GM10248 (cell line): ENCODE results near the gene SARS2.

Experiments
- CTCF ChIA-PET: fragments of 300-600 bp; sonication (Branson Sonifier 250); formaldehyde crosslinking; extraction: SDS; loops from one replicate; lab custom pipeline; 2021; ENCODE audit warnings: antibody characterized with exemption; lab: Yijun Ruan, JAX
- POLR2A ChIA-PET: fragments of 350-650 bp; sonication (Branson Sonifier 250); formaldehyde crosslinking; extraction: SDS; loops from one replicate; lab custom pipeline; 2020; ENCODE audit warnings: antibody characterized with exemption; lab: Yijun Ruan, JAX
- DNase-seq: peaks from one replicate; pipeline ENCODE4 v3.0.0; 2012; ENCODE audit errors: extremely low spot score
- TF ChIP-seq, protein P1 (sequence below): IDR thresholded peaks from 2 replicates; pipeline ENCODE4 v1.5.1; 2012; ENCODE audit warnings: mild to moderate bottlenecking, low read depth; ENCODE audit errors: extremely low read depth, missing control alignments, control extremely low read depth

Gene SARS2

DNA sequence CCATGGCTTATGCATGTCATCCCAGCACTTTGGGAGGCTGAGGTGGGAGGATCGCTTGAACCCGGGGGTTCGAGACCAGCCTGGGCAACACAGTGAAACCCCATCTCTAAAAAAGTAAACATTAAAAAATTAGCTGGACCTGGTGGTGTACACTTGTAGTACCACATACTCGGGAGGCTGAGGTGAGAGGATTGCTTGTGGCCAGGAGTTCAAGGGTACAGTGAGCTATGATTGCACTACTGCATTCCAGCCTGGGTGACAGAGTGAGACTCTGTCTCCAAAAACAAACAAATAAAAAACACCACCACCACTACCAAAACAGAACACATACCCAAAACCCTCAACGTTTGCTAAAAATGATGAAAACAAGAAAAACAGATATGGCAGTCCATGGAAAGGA lies 29.1 kb upstream of the SARS2 start:
- ChIA-PET POLR2A (no interaction called here), CTCF (interaction anchor here (0.7 to 4.9 kb wide), 6 partner anchors 8 to 94 kb away, joined by 3 to 29 read pairs (median 4); no protein-coding TSS in a partner anchor)
- TF ChIP-seq, protein P1, sequence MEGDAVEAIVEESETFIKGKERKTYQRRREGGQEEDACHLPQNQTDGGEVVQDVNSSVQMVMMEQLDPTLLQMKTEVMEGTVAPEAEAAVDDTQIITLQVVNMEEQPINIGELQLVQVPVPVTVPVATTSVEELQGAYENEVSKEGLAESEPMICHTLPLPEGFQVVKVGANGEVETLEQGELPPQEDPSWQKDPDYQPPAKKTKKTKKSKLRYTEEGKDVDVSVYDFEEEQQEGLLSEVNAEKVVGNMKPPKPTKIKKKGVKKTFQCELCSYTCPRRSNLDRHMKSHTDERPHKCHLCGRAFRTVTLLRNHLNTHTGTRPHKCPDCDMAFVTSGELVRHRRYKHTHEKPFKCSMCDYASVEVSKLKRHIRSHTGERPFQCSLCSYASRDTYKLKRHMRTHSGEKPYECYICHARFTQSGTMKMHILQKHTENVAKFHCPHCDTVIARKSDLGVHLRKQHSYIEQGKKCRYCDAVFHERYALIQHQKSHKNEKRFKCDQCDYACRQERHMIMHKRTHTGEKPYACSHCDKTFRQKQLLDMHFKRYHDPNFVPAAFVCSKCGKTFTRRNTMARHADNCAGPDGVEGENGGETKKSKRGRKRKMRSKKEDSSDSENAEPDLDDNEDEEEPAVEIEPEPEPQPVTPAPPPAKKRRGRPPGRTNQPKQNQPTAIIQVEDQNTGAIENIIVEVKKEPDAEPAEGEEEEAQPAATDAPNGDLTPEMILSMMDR = no peak
- DNase-seq = no peak

GRCh38 chr19:38958301-38958700 lies 27.7 kb upstream of the SARS2 start:
- DNase-seq = no peak
- ChIA-PET CTCF (interaction anchor here (0.9 to 2.0 kb wide), 3 partner anchors 14 to 80 kb away, joined by 3 to 5 read pairs (median 5); partner anchors contain the start of genes MRPS12 and SARS2), POLR2A (no interaction called here)
- TF ChIP-seq, protein P1 = no peak

DNA sequence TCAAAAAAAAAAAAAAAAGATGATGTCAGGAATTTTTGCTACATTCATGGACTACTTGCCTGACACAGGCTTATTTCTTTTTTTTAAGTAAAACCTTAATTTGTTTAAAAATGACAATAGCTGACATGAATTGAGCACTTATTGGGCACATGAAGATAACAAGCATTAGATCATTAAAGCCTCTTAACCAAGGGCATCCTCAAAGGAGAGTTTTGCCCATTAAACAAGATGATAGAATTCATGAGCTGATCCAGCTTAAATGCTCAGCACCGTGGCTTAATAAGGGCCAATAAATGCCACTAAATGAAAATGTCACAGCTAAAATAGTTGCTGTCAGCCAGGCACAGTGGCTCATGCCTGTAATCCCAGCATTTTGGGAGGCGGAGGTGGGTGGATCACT lies 25.7 kb upstream of the SARS2 start:
- POLR2A ChIA-PET = no interaction called here
- TF ChIP-seq, protein P1 = no peak
- CTCF ChIA-PET = no interaction called here
- DNase-seq = no peak

DNA sequence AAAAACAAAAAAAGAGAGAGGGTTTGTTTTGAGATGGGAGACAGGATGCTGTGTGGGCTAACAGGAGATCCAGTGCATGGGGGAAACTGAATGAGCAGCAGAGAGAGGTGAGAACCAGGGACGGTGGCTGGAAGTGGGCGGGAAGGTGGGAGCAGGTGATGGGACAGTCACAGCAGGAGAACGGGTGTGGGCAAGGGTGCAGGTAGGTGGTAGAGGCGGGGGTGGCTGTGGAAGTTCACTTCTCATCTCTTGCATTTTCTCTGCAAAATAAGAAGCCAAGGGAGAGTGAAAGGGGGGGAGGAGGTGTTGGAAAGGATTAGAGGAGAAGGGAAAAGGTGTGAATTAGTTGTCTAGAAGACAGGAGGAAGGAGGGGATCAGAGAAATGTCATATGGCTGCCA lies 23.1 kb upstream of the SARS2 start:
- TF ChIP-seq, protein P1 = no peak
- CTCF ChIA-PET = interaction anchor here (0.6 to 3.2 kb wide), 10 partner anchors 8 to 444 kb away, joined by 3 to 29 read pairs (median 4); partner anchors contain the start of genes MRPS12 and SARS2
- POLR2A ChIA-PET = no interaction called here
- DNase-seq = no peak

GRCh38 chr19:38952395-38953165 lies 22.0 kb upstream of the SARS2 start:
- TF ChIP-seq, protein P1 = peak; percentile 70
- DNase-seq = peak; percentile 72
- POLR2A ChIA-PET = no interaction called here
- CTCF ChIA-PET = interaction anchor here (0.6 to 3.2 kb wide), 23 partner anchors 9 to 709 kb away, joined by 3 to 29 read pairs (median 4); partner anchors contain the start of genes EIF3K, FAM98C, MRPS12 and SARS2

DNA sequence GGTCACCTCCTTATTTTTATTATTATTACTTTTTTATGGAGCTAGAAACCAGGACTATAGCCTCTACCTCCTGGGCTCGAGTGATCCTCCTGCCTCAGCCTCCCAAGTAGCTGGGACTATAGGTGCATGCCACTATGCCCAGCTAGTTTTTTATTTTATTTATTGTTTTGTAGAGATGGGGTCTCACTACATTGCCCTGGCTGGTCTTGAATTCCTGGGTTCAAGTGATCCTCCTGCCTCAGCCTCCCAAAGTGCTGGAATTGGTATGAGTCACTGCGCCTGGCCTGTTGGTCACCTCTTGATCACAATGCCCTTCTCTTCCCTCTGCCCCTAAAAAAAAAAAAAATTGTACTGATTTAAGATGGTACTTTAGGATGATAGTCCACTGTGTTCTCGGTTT lies 20.6 kb upstream of the SARS2 start:
- TF ChIP-seq, protein P1 = no peak
- ChIA-PET CTCF (interaction anchor here (1.1 to 3.2 kb wide), 6 partner anchors 10 to 548 kb away, joined by 4 to 29 read pairs (median 13); partner anchors contain the start of genes FAM98C, MRPS12 and SARS2), POLR2A (no interaction called here)
- DNase-seq = no peak
